A549 (cell line): ENCODE data around the gene ADCY1. TPM values are rescaled to one million over a fixed set of nuclear protein-coding genes. Genes with fewer than 3 reads are reported as not detected.

Experiments used
- ATAC-seq, 2 experiments: fragments of 200-7000 bp in 1 of 2; fragments of >200 bp in 1 of 2; cut with Nextera tagmentation in 1 of 2; cut with Tn5 transposase in 1 of 2; 3 replicates each; pipeline versions ENCODE4 v1.8.0 to v1.9.1; 2018 to 2020; ENCODE audit warnings: mild to moderate bottlenecking in 1 of 2, moderate library complexity in 1 of 2
- CTCF ChIA-PET: fragments of 300-600 bp; sonication (Branson Sonifier 250); formaldehyde crosslinking; extraction: SDS; loops from one replicate; lab custom pipeline; 2021; ENCODE audit warnings: antibody characterized with exemption, inconsistent platforms; lab: Yijun Ruan, JAX
- POLR2A ChIA-PET: fragments of 350-600 bp; formaldehyde crosslinking; extraction: SDS; loops from one replicate; lab custom pipeline; 2021; ENCODE audit warnings: antibody characterized with exemption, inconsistent platforms; lab: Yijun Ruan, JAX
- DNase-seq, 2 experiments: peaks; one replicate each; pipeline versions ENCODE4 v3.0.0 to v3.0.0-alpha.2; 2011 to 2016; ENCODE audit warnings: low read depth in 1 of 2, low spot score in 1 of 2
- FAIRE-seq: peaks from 2 replicates; lab custom pipeline; 2011; peaks lifted over from hg19 to GRCh38; lab: Jason Lieb, UNC
- H3K27ac ChIP-seq, 2 experiments: fragments of >200 bp; sonication (Bioruptor Twin); formaldehyde crosslinking; 3 replicates each; pipeline ENCODE4 v1.5.1; 2016 to 2017
- H3K4me1 ChIP-seq: fragments of >200 bp; sonication (Bioruptor Twin); formaldehyde crosslinking; 3 replicates; pipeline ENCODE4 v1.6.1; 2016
- H3K4me2 ChIP-seq: fragments of >200 bp; sonication (Bioruptor Twin); formaldehyde crosslinking; 3 replicates; pipeline ENCODE4 v1.6.1; 2016
- H3K4me3 ChIP-seq: fragments of >200 bp; sonication (Bioruptor Twin); formaldehyde crosslinking; 3 replicates; pipeline ENCODE4 v1.5.1; 2016
- H3K9me3 ChIP-seq: fragments of >200 bp; sonication (Bioruptor Twin); formaldehyde crosslinking; 3 replicates; pipeline ENCODE4 v1.6.1; 2016
- BHLHE40 ChIP-seq: IDR thresholded peaks from 2 replicates; pipeline ENCODE4 v1.6.1; 2012; ENCODE audit warnings: low read depth, low read length, inconsistent platforms
- CBX2 ChIP-seq: fragments of 200-600 bp; sonication (generic); IDR thresholded peaks from 2 replicates; pipeline ENCODE4 v1.6.1; 2016; ENCODE audit warnings: low read depth, mild to moderate bottlenecking, borderline replicate concordance
- CHD4 ChIP-seq: fragments of 200-600 bp; sonication (generic); IDR thresholded peaks from 2 replicates; pipeline ENCODE4 v1.6.1; 2016; ENCODE audit warnings: antibody characterized with exemption, mild to moderate bottlenecking, borderline replicate concordance
- FOSB ChIP-seq: fragments of 250-450 bp; sonication (Bioruptor Pico); IDR thresholded peaks from 2 replicates; pipeline ENCODE4 v1.5.0; 2020; ENCODE audit warnings: mild to moderate bottlenecking, moderate library complexity
- FOSL2 ChIP-seq, 2 experiments: fragments of 450-650 bp in 1 of 2; fragments of >200 bp in 1 of 2; sonication (Bioruptor Twin) in 1 of 2; formaldehyde crosslinking; IDR thresholded peaks; 2 replicates each; pipeline versions ENCODE4 v1.5.0 to v1.6.1; 2016 to 2020; ENCODE audit warnings: mild to moderate bottlenecking in 1 of 2, moderate library complexity in 1 of 2
- FOXS1 ChIP-seq: fragments of 250-450 bp; sonication (Bioruptor Pico); IDR thresholded peaks from 2 replicates; pipeline ENCODE4 v1.5.0; 2020; ENCODE audit warnings: mild to moderate bottlenecking, moderate library complexity
- HEYL ChIP-seq: fragments of 250-450 bp; sonication (Bioruptor Pico); IDR thresholded peaks from 2 replicates; pipeline ENCODE4 v1.8.0; 2021; ENCODE audit warnings: mild to moderate bottlenecking, moderate library complexity
- HOXA7 ChIP-seq: fragments of 250-450 bp; sonication (Bioruptor Pico); IDR thresholded peaks from 2 replicates; pipeline ENCODE4 v1.5.0; 2020; ENCODE audit warnings: mild to moderate bottlenecking, moderate library complexity
- HOXB13 ChIP-seq: fragments of 250-450 bp; sonication (Bioruptor Pico); IDR thresholded peaks from 2 replicates; pipeline ENCODE4 v1.5.0; 2020; ENCODE audit warnings: low read depth, mild to moderate bottlenecking, moderate library complexity
- HOXB5 ChIP-seq: fragments of 250-450 bp; sonication (Bioruptor Pico); IDR thresholded peaks from 2 replicates; pipeline ENCODE4 v1.5.0; 2020; ENCODE audit warnings: mild to moderate bottlenecking, moderate library complexity
- JUN ChIP-seq, 2 experiments: fragments of >200 bp; sonication (Bioruptor Twin); formaldehyde crosslinking; IDR thresholded peaks; 2 replicates in 1 of 2; 3 replicates in 1 of 2; pipeline ENCODE4 v1.6.1; 2016 to 2017
- KDM1A ChIP-seq: fragments of 200-600 bp; sonication (generic); IDR thresholded peaks from 2 replicates; pipeline ENCODE4 v1.6.1; 2016; ENCODE audit warnings: low read depth, mild to moderate bottlenecking
- MAFK ChIP-seq: fragments of 450-650 bp; IDR thresholded peaks from 2 replicates; pipeline ENCODE4 v1.6.1; 2014; ENCODE audit not compliant: partially characterized antibody
- MAZ ChIP-seq: fragments of 150-350 bp; IDR thresholded peaks from 2 replicates; pipeline ENCODE4 v1.6.1; 2014; ENCODE audit warnings: antibody characterized with exemption, low read depth, low read length, borderline replicate concordance
- NFE2L2 ChIP-seq: fragments of 150-350 bp; conservative IDR thresholded peaks from 2 replicates; pipeline ENCODE4 v1.6.1; 2014; ENCODE audit warnings: low read length
- NPAS2 ChIP-seq: fragments of 250-450 bp; sonication (Bioruptor Pico); IDR thresholded peaks from 2 replicates; pipeline ENCODE4 v1.8.0; 2022; ENCODE audit warnings: mild to moderate bottlenecking, moderate library complexity, borderline replicate concordance
- POLR2AphosphoS2 ChIP-seq: conservative IDR thresholded peaks from 2 replicates; pipeline ENCODE4 v1.6.1; 2012; ENCODE audit warnings: low read length, improper control_type of control experiment, inconsistent platforms
- RAD21 ChIP-seq, 2 experiments: fragments of >200 bp in 1 of 2; sonication (Bioruptor Twin) in 1 of 2; formaldehyde crosslinking in 1 of 2; IDR thresholded peaks in 1 of 2; conservative IDR thresholded peaks in 1 of 2; 2 replicates in 1 of 2; 3 replicates in 1 of 2; pipeline ENCODE4 v1.6.1; 2012 to 2018; ENCODE audit warnings: inconsistent platforms in 1 of 2
- RNF2 ChIP-seq: fragments of 200-600 bp; sonication (generic); IDR thresholded peaks from 2 replicates; pipeline ENCODE4 v1.6.1; 2016; ENCODE audit warnings: low read depth, mild to moderate bottlenecking, antibody characterized with exemption, moderate library complexity, borderline replicate concordance
- SMC3 ChIP-seq: fragments of >200 bp; sonication (Bioruptor Twin); formaldehyde crosslinking; IDR thresholded peaks from 3 replicates; pipeline ENCODE4 v1.6.1; 2018; ENCODE audit warnings: inconsistent platforms
- SREBF2 ChIP-seq: fragments of 450-650 bp; IDR thresholded peaks from 2 replicates; pipeline ENCODE4 v1.6.1; 2014; ENCODE audit warnings: mild to moderate bottlenecking, moderate library complexity
- TFCP2L1 ChIP-seq: fragments of 250-450 bp; sonication (Bioruptor Pico); IDR thresholded peaks from 2 replicates; pipeline ENCODE4 v1.5.0; 2021; ENCODE audit warnings: mild to moderate bottlenecking
- ZC3H11A ChIP-seq: fragments of 450-650 bp; IDR thresholded peaks from 2 replicates; pipeline ENCODE4 v1.6.1; 2014; ENCODE audit warnings: antibody characterized with exemption, mild to moderate bottlenecking
- ZFP36 ChIP-seq: fragments of 450-650 bp; IDR thresholded peaks from 2 replicates; pipeline ENCODE4 v1.6.1; 2014; ENCODE audit warnings: borderline replicate concordance; ENCODE audit not compliant: partially characterized antibody
- ZSCAN20 ChIP-seq: fragments of 250-450 bp; sonication (Bioruptor Pico); IDR thresholded peaks from 2 replicates; pipeline ENCODE4 v1.8.0; 2022; ENCODE audit warnings: mild to moderate bottlenecking, moderate library complexity
- WGBS: methylation state at CpG from one replicate; pipeline ENCODE4 v1.1.6; 2017; ENCODE audit errors: missing lambda C conversion rate; 5-methylcytosine and 5-hydroxymethylcytosine counted together
- polyA plus RNA-seq, 4 experiments: library from polyadenylated mRNA; depleted of rRNA in 3 of 4; stranded (reverse); fragments of >200 nt; fragmentation: RNase III in 1 of 4; extraction: RNeasy Plus Mini Kit Qiagen cat#74134 plus additional on column Dnase treatment in 1 of 4; gene quantifications; 2 replicates in 3 of 4; 3 replicates in 1 of 4; pipeline ENCODE4 v1.2.3, GENCODE V29; 2011 to 2017
- TF ChIP-seq, protein P1 (sequence below): fragments of 250-450 bp; sonication (Bioruptor Pico); IDR thresholded peaks from 2 replicates; pipeline ENCODE4 v1.5.0; 2020; ENCODE audit warnings: low read depth, mild to moderate bottlenecking, moderate library complexity
- TF ChIP-seq, protein P2 (sequence below): fragments of 250-450 bp; sonication (Bioruptor Pico); IDR thresholded peaks from 2 replicates; pipeline ENCODE4 v1.5.0; 2021; ENCODE audit warnings: mild to moderate bottlenecking, moderate library complexity, borderline replicate concordance
- TF ChIP-seq, protein P3 (sequence below): fragments of >200 bp; sonication (Bioruptor Twin); formaldehyde crosslinking; IDR thresholded peaks from 2 replicates; pipeline ENCODE4 v1.6.1; 2016

ADCY1 gene
- polyA plus RNA-seq, 2 of the 4 experiments (the other 2 are of a cell fraction), result 1.3 to 1.7 TPM

DNA sequence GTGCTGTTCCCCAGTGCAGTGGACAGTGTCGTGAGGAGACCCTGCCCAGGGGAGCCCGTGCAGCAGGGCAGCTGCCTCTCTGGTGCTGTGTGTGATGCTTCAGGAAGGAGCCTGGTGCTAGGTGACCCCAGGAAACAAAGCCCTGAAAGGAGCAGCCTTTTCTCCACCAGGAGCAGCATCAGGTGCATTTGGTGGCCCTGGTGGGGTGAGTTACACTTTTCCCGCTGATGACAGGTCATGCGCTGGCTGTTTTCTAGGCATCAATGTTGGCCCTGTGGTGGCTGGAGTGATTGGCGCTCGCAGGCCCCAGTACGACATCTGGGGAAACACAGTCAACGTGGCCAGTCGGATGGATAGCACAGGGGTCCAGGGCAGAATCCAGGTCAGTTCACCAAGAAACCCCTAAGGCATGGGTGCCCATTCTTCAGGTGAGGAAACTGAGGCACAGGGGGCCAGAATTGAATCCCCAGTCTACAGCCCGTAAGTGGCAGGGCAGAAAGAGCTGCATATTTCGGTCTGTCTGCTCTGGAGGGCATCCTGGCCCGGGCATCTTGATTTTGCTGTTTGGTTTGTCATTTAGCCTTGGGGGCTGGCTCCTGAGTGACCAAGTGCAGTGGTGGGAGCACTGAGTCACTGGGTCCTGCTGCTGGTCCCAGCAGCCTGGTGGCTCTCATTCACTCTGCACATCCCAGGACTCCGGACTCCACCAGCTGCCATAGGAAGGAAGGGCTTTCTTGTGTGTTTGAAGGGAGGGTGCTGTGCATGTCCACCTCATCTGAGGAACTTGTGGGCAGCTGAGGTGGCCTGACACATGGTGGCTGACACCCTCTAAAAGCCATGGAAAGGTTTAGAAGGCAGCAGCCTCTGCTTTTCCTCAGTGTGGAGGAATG, 136.3 kb downstream of the ADCY1 start:
- FAIRE-seq (no peak), DNase-seq (no peak), ATAC-seq (no peak)
- 57% methylated on average over 12 of the region's 13 CpGs for WGBS
- Histone ChIP-seq H3K4me1 (no peaks in the 10 kb centered on the region), H3K4me3 (no peak overlapping the region), H3K9me3 (no peaks in the 10 kb centered on the region), H3K4me2 (no peak overlapping the region), H3K27ac (no peak overlapping the region)
- CTCF ChIA-PET, result no interaction called here
- TF ChIP-seq BHLHE40 (no peak), ZSCAN20 (CRISPR knock-in tag) (no peak), HOXB5 (no peak), KDM1A (no peak), SREBF2 (no peak), ZC3H11A (no peak), MAFK (no peak), MAZ (no peak), HOXA7 (CRISPR knock-in tag) (no peak), NPAS2 (CRISPR knock-in tag) (no peak), HEYL (no peak), CHD4 (no peak), RNF2 (no peak)
- TF ChIP-seq, protein P1, sequence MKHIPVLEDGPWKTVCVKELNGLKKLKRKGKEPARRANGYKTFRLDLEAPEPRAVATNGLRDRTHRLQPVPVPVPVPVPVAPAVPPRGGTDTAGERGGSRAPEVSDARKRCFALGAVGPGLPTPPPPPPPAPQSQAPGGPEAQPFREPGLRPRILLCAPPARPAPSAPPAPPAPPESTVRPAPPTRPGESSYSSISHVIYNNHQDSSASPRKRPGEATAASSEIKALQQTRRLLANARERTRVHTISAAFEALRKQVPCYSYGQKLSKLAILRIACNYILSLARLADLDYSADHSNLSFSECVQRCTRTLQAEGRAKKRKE (CRISPR knock-in tag), result no peak
- TF ChIP-seq, protein P2, sequence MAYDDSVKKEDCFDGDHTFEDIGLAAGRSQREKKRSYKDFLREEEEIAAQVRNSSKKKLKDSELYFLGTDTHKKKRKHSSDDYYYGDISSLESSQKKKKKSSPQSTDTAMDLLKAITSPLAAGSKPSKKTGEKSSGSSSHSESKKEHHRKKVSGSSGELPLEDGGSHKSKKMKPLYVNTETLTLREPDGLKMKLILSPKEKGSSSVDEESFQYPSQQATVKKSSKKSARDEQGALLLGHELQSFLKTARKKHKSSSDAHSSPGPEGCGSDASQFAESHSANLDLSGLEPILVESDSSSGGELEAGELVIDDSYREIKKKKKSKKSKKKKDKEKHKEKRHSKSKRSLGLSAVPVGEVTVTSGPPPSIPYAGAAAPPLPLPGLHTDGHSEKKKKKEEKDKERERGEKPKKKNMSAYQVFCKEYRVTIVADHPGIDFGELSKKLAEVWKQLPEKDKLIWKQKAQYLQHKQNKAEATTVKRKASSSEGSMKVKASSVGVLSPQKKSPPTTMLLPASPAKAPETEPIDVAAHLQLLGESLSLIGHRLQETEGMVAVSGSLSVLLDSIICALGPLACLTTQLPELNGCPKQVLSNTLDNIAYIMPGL, result no peak
- POLR2A ChIA-PET, result no interaction called here

DNA sequence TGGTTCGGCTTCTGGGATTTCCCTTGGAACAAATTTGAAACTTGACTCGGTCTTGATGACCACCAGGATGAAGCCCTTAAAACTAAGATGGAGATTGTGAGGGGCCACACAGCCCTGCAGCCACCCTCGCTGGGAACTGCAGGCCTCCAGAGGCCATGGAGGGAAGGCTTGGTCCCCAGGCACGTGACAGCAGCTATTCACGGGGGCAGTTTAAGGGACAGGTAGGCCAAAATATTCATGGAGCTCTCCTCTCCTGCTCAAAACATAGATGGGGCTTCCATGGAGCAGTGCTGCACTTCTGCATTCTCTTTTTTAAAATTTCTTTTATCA, 137.0 kb downstream of the ADCY1 start:
- H3K4me2 ChIP-seq, result no peak overlapping the region
- no peak overlapping the region for H3K4me3 ChIP-seq
- H3K9me3 ChIP-seq, result no peaks in the 10 kb centered on the region
- no peak for DNase-seq
- TF ChIP-seq KDM1A (no peak), TFCP2L1 (no peak), FOXS1 (CRISPR knock-in tag) (no peak), HOXB13 (CRISPR knock-in tag) (no peak)
- no peak overlapping the region for H3K27ac ChIP-seq
- 65% methylated on average over 5 of the region's 5 CpGs for WGBS
- no peak for ATAC-seq
- no peak for FAIRE-seq
- CTCF ChIA-PET, result no interaction called here
- POLR2A ChIA-PET, result no interaction called here
- no peaks in the 10 kb centered on the region for H3K4me1 ChIP-seq

DNA sequence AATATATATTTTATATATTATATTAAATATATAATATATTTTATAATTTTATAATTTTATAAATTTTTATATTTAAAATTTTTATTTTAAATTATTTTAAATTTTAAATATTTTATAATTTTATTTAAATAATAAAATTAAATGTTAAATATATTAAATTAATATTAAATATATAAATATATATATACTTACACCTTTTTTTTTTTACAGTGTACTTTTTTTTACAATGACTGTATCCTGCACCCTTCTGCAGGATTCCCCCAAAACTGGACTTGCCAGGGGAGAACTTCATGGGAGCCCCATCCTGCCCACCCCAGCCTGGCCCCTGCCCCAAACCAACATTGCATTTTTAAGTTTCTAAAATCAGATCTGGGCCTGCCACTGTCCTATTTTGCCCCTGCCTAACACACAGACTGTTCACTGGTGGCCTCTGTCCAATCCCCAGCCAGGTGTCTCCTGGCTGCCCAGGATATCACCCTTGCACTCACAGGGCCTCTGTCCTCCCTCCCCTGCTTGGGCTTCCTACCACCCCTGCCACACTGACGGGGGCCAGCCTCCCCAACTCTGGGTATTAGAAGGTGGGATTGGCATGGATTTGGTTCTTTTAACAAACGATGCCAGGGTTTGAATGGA, 138.0 kb downstream of the ADCY1 start:
- FAIRE-seq (no peak), ATAC-seq (no peak), DNase-seq (no peak)
- no peak overlapping the region for H3K4me3 ChIP-seq
- ChIA-PET POLR2A (no interaction called here), CTCF (no interaction called here)
- H3K4me1 ChIP-seq, result no peaks in the 10 kb centered on the region
- H3K4me2 ChIP-seq, result no peak overlapping the region
- 44% methylated on average over 2 of the region's 2 CpGs for WGBS
- H3K27ac ChIP-seq, result no peak overlapping the region
- H3K9me3 ChIP-seq, result no peaks in the 10 kb centered on the region
- TF ChIP-seq NFE2L2 (no peak), POLR2AphosphoS2 (no peak), FOSB (no peak), FOSL2 (IDR thresholded peaks at IDR 0.05) (no peak), FOSL2 (CRISPR knock-in tag; IDR thresholded peaks at IDR 0.05) (no peak), MAFK (no peak), CBX2 (no peak), RAD21 (conservative IDR thresholded peaks at IDR 0.05 in 1 of 2, IDR thresholded peaks at IDR 0.05 in 1 of 2) (no peak), JUN (IDR thresholded peaks at IDR 0.05) (no peak), KDM1A (no peak), SMC3 (no peak), ZSCAN20 (CRISPR knock-in tag) (no peak), ZFP36 (no peak)
- TF ChIP-seq, protein P2, result no peak
- TF ChIP-seq, protein P3, sequence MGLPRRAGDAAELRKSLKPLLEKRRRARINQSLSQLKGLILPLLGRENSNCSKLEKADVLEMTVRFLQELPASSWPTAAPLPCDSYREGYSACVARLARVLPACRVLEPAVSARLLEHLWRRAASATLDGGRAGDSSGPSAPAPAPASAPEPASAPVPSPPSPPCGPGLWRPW, result no peak
